ENCODE measurements around the gene NXN. TPM values are rescaled to one million over a fixed set of nuclear protein-coding genes. Genes with fewer than 3 reads are reported as not detected.
"Not testable (repeated sequence)": the region's sequence is repeated elsewhere in the genome, so short reads cannot be mapped to it uniquely, and the experiment has no call there.

The NXN gene
- total RNA-seq, 4 donors from 2014 or later, result 18.9 to 47.2 (median 33.4) TPM

DNA sequence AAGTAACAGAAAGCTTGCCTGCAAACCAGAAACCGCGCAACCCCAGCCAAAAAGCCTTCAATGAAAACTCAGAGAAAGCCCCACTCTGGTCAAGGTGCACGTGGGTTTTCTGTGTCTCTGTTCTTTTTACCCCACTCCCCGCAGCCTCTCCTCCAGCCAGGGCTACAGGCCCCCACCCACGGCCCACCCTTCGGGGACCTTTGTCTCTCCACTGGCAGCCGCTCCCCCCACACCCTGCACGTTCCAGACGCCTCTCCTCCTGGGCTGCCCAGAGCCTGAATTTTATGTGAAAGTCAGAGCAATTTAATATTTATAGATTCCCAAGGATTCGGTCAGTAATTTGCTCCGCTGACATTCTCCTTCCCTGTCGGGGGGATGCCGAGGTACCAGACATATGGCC is 173.2 kb downstream of the NXN start:
- 85% methylated on average over 13 of the region's 13 CpGs for WGBS

DNA sequence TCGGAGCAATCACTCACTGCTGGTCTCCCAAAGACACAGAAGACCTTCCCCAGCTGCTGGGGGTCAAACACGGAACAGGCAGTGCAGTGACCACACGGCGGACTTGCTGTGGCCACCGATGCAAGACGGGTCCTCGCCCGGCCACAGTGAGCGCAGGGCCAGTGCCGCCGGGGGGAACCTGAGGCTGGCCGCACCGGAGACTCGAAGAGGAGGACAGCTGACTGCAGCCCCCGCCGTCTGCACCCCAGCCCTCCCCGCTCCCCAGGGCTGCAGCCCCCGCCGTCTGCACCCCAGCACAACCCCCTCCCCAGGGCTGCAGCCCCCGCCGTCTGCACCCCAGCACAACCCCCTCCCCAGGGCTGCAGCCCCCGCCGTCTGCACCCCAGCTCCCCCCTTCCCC is 173.7 kb downstream of the NXN start:
- H3K9me3 ChIP-seq; DNase-seq (ENCODE audit: low spot score in 2 of 2); H3K27me3 ChIP-seq; H3K27ac ChIP-seq; H3K4me3 ChIP-seq; H3K4me1 ChIP-seq: not testable (repeated sequence)
- WGBS, result 86% methylated on average over 15 of the region's 23 CpGs
- H3K36me3 ChIP-seq, result peaks cover 28% of the 10 kb centered on the region

More for the DNA sequence above, 173.2 kb downstream of the NXN start:
- Histone ChIP-seq H3K27ac (no peak overlapping the region), H3K4me1 (no peaks in the 10 kb centered on the region), H3K36me3 (peaks cover 26% of the 10 kb centered on the region), H3K27me3 (no peaks in the 10 kb centered on the region), H3K4me3 (no peak overlapping the region), H3K9me3 (no peaks in the 10 kb centered on the region)
- TF ChIP-seq, protein P1, sequence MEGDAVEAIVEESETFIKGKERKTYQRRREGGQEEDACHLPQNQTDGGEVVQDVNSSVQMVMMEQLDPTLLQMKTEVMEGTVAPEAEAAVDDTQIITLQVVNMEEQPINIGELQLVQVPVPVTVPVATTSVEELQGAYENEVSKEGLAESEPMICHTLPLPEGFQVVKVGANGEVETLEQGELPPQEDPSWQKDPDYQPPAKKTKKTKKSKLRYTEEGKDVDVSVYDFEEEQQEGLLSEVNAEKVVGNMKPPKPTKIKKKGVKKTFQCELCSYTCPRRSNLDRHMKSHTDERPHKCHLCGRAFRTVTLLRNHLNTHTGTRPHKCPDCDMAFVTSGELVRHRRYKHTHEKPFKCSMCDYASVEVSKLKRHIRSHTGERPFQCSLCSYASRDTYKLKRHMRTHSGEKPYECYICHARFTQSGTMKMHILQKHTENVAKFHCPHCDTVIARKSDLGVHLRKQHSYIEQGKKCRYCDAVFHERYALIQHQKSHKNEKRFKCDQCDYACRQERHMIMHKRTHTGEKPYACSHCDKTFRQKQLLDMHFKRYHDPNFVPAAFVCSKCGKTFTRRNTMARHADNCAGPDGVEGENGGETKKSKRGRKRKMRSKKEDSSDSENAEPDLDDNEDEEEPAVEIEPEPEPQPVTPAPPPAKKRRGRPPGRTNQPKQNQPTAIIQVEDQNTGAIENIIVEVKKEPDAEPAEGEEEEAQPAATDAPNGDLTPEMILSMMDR (IDR thresholded peaks at IDR 0.05), result no peak
- TF ChIP-seq POLR2A (IDR thresholded peaks at IDR 0.05), result no peak
- no peak for TF ChIP-seq EP300 (IDR thresholded peaks at IDR 0.05)
- TF ChIP-seq POLR2AphosphoS5 (IDR thresholded peaks at IDR 0.05), result no peak
- DNase-seq (ENCODE audit: low spot score in 2 of 2), result no peak

DNA sequence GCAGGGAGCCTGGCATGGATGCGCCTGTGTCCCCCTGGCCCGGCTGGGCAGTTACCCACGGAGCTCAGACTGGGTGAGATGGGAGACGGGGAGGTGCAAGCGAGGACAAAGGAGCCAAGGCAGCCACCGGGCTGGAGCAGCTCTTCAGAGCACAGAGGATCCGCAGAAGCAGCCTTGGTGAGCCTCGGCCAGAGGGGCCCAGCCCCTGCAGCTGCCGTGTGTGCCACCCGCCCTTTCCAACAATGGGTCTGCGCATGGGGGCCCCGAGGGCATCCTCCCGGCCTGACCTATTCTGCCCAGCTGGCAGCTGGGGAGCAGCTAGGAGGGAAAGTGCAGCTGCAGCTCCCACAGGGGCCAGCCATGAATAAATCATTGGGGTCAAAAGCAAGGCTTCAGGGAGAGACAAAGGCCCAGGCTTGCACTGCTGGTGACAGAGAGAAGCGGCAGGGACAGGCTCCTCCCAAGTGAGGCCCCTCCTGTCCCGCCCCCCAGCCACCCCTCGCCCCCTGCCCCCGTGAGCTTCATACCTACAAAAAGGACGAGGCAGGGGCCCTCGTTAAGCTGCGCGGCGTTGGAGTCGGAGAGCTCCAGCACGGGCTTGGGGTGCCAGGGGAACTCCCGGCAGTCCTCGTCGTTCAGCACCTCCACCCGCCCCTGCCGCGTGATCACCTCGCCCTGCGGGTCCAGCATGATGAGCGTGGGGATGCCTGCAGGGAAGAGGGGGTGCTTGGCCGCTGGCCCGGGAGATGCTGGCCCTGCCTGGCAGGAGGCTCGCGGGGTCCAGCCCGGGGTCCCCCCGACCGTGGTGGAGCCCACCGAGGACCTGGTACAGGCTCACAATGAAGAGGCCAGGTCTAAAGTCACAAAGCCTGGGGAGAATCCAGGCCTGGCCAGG is 174.8 kb downstream of the NXN start:
- Histone ChIP-seq H3K4me3 (no peak overlapping the region), H3K4me1 (no peaks in the 10 kb centered on the region), H3K9me3 (no peaks in the 10 kb centered on the region), H3K27me3 (no peaks in the 10 kb centered on the region), H3K27ac (no peak overlapping the region), H3K36me3 (peaks cover 38% of the 10 kb centered on the region)
- 88% methylated on average over 17 of the region's 41 CpGs for WGBS
- TF ChIP-seq POLR2A (IDR thresholded peaks at IDR 0.05) (no peak), POLR2AphosphoS5 (IDR thresholded peaks at IDR 0.05) (no peak), EP300 (IDR thresholded peaks at IDR 0.05) (no peak)
- TF ChIP-seq, protein P1 (IDR thresholded peaks at IDR 0.05), result no peak
- no peak for DNase-seq (ENCODE audit: low spot score in 2 of 2)

DNA sequence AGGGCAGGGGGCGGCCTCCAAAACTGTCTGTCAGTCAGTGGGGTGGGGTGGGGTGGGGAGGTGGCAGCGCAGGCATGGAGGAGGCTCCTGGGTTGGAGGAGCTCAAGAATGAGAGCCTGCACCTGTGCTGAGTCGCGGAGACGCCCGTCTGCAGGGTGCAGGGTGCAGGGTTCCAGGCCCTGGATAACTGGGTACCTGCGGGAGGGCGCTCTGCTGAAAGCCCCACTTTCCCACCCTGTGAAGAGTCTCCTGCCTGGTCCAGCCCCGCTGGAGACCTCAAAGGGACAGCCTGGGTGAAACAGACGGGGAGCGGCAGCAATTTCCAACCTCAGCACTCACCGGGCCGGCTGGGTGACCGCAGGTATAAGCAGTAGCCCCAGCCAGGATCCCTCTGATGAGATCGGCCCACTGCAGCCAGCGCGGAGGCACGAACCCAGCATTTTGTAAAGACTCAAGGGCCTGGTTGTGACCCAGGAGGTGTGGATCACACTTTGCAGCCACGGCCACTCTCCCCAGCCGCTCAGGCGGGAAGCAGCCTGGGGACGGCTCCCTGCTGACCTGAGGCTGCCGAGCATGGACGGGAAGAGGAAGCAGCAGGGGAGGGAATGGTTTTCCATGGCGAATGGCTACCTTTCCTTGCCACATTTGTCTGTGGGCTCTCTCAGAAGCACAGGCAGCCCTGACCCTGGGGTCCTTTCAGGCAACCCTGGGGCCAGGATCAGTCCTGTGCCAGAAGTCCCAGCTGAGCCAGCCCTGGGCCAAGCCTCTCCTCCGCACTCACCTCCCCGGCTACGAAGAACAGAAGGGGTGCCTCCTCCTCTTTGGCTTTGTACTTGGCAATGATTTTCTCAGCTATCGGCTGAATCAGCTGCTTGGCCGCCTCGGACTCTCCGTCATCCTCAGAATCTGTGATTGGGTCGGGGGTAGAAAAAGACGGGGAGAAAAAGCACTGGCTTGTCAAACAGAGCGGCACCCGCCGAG is 176.4 kb downstream of the NXN start:
- H3K36me3 ChIP-seq, result peaks cover 39% of the 10 kb centered on the region
- 90% methylated on average over 31 of the region's 37 CpGs for WGBS
- no peaks in the 10 kb centered on the region for H3K4me1 ChIP-seq
- H3K4me3 ChIP-seq, result no peak overlapping the region
- TF ChIP-seq EP300 (IDR thresholded peaks at IDR 0.05) (no peak), POLR2A (IDR thresholded peaks at IDR 0.05) (no peak), POLR2AphosphoS5 (IDR thresholded peaks at IDR 0.05) (no peak)
- TF ChIP-seq, protein P1 (IDR thresholded peaks at IDR 0.05), result no peak
- no peaks in the 10 kb centered on the region for H3K27me3 ChIP-seq
- no peak for DNase-seq (ENCODE audit: low spot score in 2 of 2)
- H3K27ac ChIP-seq, result no peak overlapping the region
- H3K9me3 ChIP-seq, result no peaks in the 10 kb centered on the region

DNA sequence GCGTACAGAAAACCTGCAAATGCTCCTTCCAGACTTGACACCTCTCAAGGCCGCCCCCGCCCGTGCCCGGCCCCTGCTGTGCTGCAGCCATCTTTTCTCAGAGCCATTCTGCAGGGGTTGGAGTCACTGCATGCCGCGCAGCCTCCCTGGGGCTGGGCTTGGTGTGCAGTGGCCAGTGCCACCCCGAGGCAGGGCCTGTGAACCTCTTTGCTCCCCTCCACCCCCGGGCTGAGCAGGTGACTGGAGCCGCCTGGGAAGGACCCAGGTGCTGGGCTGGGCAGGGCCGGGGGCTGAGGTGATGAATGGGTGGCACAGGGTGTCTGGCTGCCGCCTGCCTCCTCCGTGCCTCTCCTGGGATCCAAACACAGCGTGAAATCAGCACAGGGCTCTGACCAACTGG is 177.1 kb downstream of the NXN start:
- no peaks in the 10 kb centered on the region for H3K27me3 ChIP-seq
- H3K36me3 ChIP-seq, result peaks cover 39% of the 10 kb centered on the region
- no peaks in the 10 kb centered on the region for H3K4me1 ChIP-seq
- TF ChIP-seq POLR2AphosphoS5 (IDR thresholded peaks at IDR 0.05) (no peak), EP300 (IDR thresholded peaks at IDR 0.05) (no peak), POLR2A (IDR thresholded peaks at IDR 0.05) (no peak)
- TF ChIP-seq, protein P1 (IDR thresholded peaks at IDR 0.05), result no peak
- no peak overlapping the region for H3K4me3 ChIP-seq
- 81% methylated on average over 7 of the region's 14 CpGs for WGBS
- H3K27ac ChIP-seq, result no peak overlapping the region
- H3K9me3 ChIP-seq, result no peaks in the 10 kb centered on the region
- DNase-seq (ENCODE audit: low spot score in 2 of 2), result no peak
